Measurements from ENCODE around the gene KCTD18. TPM values are rescaled to one million over a fixed set of nuclear protein-coding genes. Genes with fewer than 3 reads are reported as not detected.

The KCTD18 gene
- total RNA-seq, 1 donor from 2014 or later: 11.7 TPM

DNA sequence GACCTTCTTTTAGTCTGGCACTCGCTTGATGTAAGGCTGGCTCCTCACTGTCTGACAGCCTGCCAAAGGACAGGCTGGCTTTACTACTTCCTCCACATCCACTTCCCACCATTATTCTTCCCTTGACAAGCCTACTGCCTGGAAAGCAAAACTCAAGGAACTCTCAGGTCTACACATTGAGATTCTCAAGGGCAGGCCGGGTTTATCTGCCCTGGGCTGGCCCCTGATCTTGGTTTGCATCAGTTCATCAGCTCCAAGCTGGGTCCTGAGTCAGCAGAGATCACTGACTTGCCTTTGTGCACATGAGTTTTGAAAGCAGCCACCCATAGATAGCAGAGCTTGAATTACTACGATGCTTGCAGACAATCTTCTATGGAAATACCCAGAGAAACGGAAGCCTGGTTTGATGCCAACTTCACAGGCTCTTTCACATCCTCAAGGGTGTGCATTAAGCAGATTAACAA is 53.9 kb downstream of the KCTD18 start:
- no peak for DNase-seq (ENCODE audit: low spot score)

DNA sequence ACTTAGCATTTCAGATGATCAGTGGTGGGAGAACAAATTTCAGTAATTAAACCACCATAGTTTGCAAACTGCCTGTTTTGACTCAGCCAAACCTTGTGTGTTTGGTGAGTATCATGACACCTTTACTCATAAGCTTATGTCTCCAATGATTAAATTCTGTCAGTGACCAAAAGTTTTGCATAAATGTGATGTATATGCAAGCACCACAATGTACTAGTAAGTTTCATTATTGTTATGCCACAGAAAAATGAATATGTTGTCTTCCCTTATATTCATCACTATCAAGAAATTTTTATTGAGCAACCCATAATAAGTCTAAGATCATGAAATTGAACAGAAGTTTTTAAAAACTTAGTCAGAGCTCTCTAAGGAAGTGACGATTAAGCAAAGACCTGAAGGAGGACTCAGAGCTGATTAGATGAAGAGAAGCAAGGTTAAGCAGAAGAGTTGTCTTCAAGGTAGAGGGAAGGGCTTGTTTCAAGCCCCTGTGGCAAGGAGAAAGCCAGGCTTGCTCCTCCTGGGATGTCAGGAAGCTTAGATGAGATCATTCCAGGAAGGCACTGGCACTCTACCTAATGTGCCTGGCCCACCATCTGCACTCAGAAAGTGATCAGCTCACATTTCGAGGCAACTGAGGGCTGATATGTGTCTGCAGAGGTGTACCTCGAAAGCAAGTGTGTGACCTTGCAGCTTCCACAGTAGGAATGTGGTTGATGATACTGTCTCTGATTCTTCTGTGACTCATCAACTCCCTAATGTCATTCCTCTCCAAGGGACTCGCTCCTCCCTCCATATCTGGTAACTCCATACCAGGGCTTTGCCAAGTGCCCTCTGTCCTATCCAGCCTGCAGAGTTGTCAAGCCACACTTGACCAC is 54.7 kb downstream of the KCTD18 start:
- DNase-seq (ENCODE audit: low spot score): no peak

DNA sequence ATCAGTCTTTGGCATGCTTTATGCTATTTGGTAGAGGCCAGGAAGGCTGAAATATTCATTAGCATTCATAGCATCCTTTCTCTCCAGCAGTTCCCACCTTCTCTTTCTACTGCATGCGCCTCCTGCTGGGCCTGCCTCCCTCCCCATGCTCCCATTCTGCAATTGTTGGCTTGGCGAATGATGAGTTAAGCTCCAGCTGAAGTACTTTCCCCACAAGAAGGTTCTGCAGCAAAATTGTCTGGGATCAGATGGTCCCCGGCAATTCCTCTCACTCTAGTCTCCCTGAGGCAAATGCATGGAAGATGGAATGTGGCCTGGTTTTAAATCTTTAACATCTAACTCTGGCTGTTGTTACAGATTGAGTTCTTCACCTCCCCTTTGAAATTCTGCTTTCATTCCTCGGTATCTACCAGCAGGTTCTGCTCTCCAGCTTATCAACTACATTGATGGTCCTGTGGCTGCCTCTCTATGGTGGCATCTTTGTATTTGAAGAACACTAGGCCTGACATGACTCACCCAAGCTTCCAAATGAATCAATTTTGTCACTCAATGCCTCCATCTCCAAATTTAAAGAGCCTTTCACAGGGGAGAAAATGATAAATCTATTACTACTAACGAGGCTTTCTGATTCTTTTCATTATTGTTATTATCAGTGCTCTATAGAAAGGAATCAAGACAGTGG is 55.9 kb downstream of the KCTD18 start:
- no peak for DNase-seq (ENCODE audit: low spot score)

DNA sequence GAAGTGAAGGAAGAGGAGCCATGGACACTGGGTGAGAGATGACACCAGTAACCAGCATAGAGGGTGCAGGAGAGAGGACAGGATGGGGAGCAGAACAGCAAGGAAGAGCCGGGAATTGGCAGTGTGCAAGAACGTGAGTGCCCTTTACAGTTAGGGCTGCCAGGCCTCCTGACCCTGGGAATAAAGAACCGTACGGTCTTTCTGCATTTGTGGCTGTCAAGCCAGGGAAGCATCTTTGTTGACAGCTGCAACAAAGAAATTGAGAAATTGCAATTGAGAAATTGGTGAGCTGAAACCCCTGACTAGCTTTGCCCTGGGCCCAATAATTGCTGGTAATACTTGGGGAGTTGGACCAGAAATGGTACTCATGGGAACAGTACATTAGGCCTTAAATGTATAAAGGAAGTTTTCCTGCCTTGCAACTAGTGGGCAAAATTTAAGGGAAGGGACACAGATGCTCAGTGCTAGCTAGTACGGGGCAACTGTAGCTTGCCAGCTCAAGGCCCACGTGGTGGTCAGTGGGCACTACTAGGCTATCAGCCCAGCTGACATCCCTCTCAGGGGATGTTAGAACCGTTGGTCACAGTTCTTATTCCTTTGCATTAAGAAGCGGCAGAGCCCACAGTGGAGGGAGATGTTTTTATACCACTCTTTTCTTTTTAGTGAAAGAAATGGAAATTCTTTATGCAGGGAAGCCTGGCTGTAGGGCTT is 56.6 kb downstream of the KCTD18 start:
- DNase-seq (ENCODE audit: low spot score): no peak

DNA sequence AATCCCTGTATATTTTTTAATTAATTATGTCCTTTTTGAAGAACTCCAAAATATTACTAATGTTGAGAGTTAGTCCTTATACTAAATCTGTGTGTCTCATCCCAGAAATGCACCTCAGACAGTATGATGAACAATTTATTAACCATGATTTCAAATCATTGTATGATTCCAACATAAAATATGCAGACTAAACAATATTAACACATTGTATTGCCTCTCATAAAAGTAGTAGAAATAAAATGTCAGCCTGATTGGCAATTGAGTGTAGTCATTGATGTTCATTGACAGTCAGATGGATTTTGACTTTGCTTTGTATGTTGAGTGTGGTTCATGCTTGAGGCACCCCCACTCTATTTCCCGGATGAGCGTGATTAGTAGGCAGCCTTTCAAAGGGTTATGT is 57.5 kb downstream of the KCTD18 start:
- DNase-seq (ENCODE audit: low spot score): no peak

DNA sequence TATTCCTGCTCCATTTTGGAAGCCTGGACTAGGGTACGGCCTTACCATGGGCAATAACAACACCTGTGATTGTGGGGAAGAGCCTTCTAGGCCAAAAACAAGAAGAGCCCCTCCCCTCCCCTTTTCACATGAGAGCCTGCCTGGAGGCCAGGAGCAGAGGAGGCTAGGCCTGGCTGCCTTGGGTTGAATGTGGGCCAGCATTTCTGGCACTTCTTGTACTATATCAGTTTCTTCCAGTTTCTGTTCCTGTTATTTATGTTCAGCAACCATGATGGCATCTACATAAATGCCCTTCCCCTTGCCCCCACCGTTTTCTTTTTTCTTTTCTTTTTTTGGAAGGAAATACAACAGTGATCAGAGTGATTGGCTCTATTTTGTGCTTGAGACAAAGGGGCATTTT is 58.4 kb downstream of the KCTD18 start:
- DNase-seq (ENCODE audit: low spot score): no peak

DNA sequence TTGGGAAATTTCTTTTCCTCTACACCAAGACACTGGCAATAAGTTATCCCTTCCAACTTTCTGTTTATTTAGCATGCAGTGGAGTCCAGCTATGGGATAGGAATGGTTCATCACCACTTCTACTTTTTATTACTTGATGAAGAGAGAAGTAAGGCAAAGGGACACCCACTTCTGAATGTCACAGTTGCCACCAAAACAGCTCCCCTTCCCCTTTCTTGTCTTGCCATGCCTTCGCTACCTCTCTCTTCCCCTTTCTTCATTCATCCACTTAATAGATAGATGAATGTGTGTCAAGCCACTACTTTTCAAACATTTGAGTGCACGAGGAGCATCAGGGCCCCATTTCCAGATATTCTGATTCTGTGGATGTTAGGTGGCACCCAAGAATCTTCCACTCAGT is 59.6 kb downstream of the KCTD18 start:
- no peak for DNase-seq (ENCODE audit: low spot score)

DNA sequence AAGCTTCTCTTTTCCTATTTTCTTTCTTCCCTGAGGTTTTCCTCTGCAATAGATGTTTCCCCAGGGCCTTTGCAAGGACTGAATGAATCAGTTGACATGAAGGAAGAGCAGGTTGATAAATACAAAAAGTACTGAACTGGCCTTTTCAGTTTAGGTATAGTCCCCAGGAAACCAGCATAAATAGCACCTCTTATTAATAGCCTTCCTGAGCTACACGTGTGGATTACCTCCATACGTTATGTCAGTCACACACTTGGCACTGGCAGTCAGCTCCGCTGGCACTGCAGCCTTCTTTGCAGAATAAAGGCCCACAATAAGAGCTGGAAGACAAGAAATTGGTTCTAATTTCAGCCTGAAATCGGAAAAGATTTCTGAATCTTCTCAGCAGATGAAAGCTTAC is 60.7 kb downstream of the KCTD18 start:
- no peak for DNase-seq (ENCODE audit: low spot score)

DNA sequence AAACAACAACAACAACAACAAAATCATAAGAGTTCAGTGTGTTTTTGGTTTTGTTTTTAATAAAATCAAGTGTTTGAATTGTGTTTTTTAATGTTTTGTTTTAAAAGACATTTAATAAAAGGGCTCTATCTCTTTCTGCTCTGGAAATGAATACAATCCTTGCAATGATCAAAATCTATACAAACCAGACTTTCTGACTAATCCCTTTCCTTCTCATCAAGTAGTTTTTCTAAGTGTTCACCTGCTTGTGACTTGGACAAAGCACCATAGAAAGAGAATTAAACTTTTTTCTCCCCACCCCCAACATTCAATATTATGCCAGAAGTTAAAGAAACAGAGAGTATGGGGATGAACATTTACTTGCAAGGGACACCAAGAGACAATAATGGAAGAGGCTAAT is 61.4 kb downstream of the KCTD18 start:
- DNase-seq (ENCODE audit: low spot score): no peak

DNA sequence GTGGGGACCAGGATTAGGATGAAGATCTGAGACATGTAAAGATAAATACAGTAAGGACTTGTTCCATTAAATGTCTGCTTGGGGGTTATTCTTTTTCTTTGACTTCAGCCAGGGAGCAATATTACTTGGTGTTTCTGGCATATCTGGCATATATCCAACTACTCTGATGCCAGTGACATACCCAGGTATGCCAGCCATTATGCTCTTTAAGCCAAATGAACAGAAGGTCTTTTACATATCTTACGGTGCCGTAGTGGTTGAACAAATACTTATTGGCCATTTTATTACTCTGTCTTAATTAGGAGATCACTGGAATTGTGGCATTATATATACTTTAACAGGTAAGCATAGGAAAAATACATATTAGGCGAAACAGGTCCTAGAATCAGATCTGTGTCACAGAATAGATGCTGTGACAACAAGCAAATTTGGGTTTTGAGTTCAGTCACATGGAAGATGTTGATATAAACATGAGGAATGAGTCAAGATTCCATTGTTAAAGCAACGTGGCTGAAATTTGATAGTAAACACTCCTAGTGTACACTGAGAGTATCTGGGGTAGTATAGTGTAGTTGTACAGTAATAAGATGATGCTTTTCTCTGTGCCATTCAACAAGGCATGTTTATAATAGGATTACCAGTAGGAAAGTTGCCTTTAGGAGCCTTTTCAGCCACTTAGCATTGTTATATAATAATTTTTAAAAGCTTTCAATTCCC is 62.6 kb downstream of the KCTD18 start:
- DNase-seq (ENCODE audit: low spot score): no peak

DNA sequence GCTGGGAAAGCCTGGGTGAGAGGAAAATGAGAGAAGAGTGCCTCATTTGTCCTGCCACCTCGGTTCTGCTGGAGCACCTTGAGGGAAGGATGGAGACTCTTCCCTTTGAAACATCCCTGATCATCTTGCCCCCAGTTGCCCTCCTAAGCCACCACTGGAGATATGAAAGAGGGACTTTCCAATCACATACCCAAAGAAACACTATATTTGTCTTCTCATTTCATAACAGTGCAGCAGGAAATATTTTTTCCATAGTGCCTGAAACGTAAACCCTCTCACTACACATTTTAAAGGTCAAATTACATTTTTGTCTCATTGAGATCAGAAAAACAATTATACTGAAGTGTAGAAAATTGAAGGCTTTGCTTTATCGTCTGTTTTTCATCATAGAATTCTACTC is 63.3 kb downstream of the KCTD18 start:
- no peak for DNase-seq (ENCODE audit: low spot score)

DNA sequence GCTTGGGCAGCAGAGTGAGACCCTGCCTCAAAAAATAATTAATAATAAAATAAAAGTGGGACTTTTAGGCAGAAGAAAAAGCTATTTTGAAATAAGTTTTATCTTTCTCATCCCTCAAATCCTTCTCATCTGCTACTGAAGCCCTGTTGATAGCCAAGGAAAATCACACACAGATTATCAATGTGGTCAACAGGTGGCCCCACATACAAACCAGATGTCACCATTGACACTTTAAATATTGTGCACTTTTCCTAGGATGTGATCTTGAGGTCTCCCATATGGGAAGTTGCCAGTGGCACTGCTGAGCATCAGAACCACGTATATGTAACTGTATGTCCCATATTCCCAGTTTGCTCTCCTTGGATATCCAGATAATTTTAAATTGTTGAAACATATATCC is 64.6 kb downstream of the KCTD18 start:
- no peak for DNase-seq (ENCODE audit: low spot score)

DNA sequence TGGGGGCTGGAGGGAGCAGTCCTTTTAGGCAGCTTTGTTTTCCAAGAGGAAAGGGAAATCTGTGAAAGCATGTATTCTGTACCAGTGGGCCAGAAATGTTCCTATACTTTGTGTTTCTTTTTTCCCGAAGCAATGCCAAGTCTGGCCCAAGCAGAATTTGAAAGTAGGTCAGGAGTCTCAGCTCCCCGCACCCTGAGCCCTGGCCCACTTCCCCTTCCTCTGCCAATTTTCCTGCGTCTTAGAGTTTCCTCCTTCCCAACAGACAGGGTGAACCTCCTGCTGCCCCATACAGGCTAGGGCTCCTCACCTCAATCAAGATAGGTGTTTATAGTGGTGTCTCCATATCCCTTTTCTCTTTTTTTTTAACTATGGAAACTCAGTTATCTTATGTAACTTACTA is 65.3 kb downstream of the KCTD18 start:
- DNase-seq (ENCODE audit: low spot score): no peak

DNA sequence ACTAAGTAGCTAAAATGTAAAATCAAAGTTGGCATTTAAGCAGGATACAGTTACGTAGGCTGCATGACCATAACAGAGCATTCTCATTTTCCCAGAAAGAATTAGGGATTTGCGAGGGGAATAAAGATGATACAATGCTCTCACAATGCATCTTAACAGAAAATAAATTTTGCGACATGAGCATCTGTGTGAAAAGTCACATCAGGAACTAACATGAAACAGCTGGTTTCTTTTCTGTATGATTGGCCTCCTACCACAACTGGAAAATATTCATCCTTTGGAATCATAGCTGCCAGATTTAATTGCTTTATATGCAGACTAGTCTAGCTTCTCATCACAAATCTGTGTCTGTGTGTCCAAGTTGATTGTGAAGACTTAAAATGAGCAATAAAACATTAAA is 66.0 kb downstream of the KCTD18 start:
- DNase-seq (ENCODE audit: low spot score): no peak

DNA sequence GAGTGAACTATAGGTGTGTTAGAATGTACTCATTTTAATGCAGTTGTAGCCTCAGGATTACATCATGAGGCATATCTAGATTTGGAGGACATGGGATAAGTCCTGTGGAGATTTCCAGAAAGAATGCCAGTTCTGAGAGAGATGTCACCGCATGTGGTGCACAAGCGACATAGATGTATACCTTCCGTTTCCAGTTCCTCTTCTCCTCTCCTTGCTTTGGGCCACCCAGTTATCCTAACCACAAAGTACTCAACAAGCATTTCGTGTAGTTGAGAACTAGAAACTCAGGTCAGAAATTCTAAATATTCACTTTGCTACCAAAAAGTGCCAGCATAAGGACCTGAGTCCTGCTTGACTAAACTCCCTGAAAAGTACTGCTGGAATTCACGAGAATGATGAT is 66.5 kb downstream of the KCTD18 start:
- no peak for DNase-seq (ENCODE audit: low spot score)

DNA sequence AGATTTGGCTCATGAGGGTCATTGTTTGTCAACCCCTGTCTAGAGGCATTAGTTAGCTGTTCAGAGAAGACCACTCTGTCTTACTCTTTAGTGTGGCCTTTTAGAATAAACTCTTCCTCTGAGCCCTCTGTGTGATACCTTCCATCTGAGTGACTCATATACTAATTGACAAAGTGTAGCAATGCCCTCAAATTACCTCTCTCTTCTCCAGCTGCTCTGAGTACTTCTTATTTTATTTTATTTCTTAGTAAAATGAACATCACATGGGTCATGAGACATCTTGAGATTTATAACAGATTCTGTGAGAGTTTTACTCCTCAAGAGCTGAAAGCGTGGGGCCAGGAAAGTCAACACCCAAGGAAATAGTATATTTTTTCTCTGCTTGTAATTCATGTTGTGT is 67.4 kb downstream of the KCTD18 start:
- no peak for DNase-seq (ENCODE audit: low spot score)

DNA sequence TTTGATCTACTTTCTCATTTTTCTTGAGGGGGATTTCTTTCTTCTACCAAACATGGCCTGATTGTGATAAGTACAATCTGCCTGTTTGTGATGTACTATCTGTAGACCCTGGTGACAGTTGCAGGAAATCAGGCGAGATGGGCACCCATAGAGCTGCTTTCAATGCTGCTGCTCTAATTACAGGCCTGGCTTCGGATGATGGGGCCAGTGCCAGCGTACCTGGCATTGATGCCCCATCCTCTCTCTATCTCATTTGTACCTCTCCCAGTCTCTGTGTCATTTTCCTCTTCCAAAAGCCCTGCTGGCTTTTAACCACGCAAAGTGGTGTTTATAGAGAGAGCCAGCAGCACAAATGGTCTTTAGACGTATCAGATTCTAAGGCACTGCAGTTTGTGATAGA is 69.9 kb downstream of the KCTD18 start:
- DNase-seq (ENCODE audit: low spot score): no peak
